ENCODE measurements around the gene PTP4A2. TPM values are rescaled to one million over a fixed set of nuclear protein-coding genes. Genes with fewer than 3 reads are reported as not detected.

The PTP4A2 gene
- total RNA-seq (2014; rRNA removed; shearing (Covaris generic)): 303 and 310 TPM in 2 replicates

DNA sequence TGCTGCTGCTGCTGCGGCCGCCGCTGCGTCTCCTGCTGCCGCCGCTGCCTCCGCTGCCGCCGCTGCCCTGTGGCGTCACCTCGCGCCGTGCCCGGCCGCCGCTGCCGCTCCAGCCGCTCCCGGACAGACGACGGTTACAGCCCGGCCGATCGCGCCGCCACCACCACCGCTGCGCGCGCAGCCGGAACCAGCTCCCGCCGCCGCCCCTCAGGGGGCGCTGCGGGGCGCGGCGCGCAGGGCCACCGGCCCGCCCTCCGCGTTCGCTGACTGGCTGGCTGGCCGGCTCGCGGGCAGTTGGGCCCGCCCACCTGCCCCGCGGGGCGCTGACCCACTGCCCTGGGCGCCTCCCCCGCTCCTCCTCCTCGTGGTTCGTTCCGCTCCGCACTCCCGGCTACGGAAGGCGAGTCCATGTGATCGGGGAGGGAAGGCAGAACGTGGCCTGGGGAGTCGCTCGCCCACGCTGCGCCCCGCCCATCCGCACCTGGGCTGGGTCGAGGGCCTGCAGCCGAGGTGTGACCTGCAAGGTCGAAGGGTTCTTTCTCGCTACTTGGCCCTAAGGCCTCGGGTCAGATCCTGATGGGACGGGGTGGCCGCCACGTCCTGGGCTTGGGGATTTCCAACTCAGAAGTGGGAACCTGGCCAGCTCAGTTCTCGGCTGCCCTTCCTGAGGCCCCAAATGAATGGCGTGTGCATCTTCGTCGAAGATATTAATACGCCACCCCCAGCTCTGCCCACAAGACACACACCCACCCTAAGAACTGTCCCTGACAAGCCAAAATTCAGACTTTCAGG is at the start of gene PTP4A2:
Gene PTP4A2, minus strand, starts transcription at position 185 of the 792 bp plus-strand sequence. CDS start 19,303 bp downstream, outside the sequence.
- peak; percentile 95 for DNase-seq (ENCODE audit: low spot score)

DNA sequence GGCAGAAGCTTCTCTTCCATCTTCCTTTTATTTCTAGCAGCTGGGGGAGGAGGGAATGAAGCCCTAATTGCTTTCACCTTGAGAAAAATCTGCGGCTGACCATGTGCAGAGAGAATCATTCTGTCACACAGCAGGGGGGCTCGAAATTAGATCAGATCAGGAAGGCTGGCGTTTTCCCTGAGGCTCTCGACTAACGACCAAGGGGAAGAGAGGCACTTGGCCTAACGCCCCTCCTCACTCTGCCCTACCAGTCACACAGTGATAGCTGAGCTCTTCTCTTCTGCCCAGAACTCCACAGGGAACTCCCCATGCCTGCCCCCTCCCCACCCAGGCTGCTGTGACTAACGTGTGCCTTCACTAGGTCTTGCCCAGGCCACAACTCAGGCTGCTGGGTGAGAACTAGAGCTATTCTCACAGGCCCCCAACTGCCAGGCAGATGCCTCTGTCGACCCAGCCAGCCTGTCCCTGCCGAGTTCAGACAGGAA is 49.0 kb upstream of the PTP4A2 start:
- DNase-seq (ENCODE audit: low spot score): no peak

DNA sequence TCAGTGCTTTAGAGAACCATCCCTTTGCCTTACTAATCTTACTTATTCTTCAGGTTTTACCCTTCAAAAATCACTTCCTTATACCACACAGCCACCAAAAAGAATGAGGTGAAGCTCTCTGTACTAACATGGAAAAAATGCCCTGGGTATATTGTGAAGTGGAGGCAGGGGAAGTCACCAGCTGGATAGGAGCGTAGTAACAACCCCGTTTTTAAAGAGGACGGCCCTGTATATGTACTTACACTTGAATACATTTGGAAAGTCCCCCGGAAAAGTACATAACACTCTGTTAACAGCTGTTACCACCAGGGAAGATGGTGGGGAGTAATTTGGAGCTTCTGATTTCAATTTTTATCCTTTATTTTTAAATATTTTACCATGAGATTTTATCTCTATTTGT is 47.3 kb upstream of the PTP4A2 start:
- DNase-seq (ENCODE audit: low spot score): no peak

DNA sequence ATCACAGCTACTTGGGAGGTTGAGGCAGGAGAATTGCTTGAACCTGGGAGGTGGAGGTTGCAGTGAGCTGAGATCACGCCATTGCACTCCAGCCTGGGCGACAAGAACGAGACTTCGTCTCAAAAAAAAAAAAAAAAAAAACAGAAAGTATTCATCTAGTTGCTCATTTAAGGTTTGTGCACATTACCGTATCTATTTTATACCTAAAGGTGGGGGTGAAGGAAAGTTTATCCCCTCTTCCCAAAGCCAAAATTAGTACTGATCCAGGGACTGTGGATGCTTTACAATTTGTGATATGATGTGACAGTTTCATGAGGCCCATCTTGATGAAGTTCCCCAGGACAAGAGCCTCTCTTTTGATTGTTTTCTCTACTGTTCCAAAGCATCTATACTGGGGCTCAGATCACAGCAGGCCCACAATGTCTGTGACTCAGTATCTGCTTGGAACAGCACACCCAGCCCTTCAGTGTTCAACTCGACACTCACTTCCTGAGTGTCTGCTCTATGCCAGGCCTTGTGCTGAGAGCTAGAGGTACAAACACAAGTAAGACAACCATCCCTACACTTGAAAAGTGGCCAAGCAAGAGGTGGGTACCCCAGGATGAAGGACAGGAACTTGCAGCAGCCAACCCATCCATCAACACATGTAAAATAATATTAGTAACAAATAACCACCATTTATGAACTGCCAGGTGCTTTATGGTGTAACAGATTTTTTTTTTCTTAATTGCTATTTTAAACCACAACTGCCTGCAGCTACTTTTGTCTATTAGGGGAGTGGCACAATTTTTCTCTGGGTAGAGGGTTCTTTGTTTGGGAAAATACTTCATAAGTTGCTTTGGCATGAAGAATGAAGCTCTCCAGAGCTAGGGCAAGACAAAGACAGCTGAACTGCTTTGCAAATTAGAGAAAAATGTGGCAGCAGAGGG is 46.5 kb upstream of the PTP4A2 start:
- DNase-seq (ENCODE audit: low spot score): no peak

DNA sequence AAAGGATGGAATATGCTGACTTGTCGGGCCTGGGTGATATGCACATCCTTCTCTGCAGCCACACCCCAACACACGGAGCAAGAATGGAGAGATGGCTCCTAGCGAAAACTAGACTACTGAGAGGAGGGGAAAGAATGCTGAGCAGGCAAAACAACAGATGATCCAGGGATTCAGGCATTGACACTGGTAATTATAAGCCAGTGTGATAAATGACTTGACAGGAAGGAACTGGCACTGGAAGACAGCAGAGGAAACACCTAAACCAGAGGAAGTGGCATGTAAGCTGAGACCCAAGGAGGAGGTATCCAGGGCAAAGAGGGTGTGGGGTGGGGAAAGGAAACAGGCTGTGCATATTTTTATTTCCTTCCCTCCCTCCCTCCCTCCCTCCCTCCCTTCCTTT is 43.8 kb upstream of the PTP4A2 start:
- DNase-seq (ENCODE audit: low spot score): no peak

DNA sequence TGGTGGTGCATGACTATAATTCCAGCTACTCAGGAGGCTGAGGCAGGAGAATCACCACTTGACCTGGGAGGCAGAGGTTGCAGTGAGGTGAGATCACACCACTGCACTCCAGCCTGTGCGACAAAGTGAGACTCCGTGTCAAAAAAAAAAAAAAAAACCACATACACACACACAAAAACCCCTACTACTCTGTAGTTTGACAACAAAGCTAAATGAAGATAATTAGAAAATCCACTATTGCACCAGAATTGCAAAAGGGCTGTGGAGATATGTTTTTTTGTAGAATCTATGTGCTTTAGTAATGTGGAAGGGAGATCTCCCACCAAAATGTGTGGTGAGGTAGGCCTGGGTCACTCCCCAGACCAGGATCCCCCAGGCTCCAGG is 43.3 kb upstream of the PTP4A2 start:
- DNase-seq (ENCODE audit: low spot score): no peak

DNA sequence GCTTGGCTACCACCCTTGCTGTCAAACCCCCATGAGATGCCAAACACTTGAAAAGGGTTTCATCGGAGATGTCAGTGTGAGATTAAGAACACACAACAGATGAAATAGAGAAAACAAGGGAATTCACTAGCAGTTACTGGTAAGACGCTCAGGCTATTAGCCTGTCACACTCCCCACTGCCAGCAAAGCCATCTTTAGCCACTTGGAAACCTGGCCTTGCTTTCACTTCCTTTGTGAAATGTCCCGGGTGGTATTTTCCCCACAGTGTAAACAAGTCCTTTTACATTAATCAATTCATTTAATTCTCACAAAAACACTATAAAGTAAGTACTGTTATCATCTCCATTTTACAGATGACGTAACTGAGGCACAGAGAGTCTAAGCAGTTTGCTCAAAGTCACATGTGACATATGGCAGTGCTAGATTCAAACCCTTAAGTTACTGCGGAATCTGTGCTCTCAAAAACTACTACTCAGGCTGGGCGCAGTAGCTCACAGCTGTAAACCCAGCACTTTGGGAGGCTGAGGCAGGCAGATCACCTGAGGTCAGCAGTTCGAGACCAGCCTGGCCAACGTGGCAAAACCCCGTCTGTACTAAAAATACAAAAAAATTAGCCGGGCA is 42.8 kb upstream of the PTP4A2 start:
- no peak for DNase-seq (ENCODE audit: low spot score)

DNA sequence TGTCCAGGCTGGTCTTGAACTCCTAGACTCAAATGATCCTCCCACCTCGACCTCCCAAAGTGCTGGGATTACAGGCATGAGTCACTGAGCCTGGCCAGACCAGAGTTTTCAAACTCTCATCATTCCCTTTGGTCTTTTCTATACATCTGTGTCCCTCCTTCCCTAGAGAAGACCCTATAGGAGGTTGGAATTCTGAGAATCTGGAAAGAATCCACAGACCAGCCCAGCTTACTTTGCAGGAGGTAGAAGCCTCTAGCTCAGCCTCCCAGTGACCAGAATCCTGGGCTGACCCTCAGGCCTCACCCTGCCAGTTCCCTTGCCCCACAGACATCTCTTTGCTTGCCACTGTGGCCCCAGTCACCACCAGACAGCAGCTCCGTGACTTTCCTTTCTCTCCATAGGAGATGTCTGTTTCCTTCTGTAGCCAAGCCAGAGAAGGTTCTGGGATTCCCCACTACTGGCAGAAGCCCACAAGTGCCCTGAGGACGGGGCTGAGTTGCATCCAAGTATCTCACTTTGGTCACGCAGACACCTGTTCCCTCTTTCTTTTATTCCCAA is 40.8 kb upstream of the PTP4A2 start:
- DNase-seq (ENCODE audit: low spot score): no peak

DNA sequence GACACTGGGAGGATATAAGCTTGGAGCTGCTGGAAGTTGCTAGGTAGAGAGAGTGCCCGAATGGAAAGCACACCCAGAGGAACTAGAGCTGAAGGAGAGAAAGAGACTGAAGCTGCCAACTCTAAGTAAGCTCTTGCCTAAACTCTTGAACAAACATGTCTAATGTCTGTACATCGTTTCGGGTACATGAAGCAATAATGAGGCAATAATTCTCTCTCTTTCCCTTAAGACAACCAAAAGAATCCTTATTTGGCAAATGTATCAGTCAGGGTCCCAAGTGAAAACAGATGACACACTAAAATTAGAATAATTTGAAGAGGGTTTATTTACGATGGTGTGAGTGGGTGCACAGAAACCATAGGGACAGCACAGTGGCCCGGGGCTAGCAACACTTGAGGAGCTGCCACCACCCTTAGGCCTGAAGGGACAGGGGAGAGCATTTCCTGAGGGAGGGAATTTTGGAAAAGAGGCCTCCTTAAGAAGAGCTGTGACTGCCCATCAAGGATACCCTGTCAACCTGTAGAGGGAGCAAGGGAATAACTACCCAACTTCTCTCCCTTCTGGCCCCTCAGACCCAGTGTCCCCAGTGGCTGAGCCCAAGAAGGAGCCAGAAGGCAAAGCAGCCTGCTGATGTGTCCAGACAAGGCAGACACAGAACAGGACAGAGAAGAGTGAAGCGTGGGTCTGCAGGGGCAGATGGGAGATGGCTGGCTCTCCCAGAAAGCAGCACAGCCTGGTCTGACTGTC is 39.4 kb upstream of the PTP4A2 start:
- peak; percentile 27 for DNase-seq (ENCODE audit: low spot score)

DNA sequence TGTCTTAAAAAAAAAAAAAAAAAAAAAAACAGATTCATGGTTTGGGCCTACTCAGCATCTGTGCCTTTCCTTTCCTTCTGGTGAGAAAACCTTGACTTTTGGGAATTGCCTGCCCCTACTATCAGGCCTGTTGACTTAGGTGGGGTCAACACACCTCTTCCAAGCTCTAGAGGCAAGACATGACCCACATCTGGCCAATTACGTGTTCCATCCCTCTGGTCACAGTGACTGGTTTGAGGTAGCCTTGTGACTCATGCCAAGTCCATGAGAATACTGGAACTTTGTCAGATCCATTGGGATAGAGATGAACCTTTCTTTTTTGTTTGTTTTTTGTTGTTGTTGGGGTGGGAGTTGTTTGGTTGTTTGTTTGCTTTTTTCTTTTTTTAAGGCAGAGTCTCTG is 38.2 kb upstream of the PTP4A2 start:
- no peak for DNase-seq (ENCODE audit: low spot score)

DNA sequence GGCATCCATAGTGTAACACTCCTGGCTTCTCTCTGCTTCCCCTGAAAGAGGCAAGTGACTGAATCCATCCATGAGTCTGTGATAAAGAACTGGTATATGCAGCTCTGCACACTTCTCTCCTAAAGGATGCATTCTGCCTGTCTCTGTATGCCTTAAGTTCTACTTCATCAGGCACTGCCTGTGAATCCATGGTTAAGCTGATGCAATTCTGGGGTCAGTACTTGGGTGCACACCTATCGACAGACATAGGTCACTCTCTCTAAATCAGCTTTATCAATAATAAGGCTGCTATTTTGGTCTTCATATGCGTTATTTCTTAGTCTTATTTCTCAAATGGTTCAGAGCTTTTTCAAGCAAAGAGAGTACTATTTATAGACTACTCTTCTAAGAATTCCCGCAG is 32.7 kb upstream of the PTP4A2 start:
- no peak for DNase-seq (ENCODE audit: low spot score)

DNA sequence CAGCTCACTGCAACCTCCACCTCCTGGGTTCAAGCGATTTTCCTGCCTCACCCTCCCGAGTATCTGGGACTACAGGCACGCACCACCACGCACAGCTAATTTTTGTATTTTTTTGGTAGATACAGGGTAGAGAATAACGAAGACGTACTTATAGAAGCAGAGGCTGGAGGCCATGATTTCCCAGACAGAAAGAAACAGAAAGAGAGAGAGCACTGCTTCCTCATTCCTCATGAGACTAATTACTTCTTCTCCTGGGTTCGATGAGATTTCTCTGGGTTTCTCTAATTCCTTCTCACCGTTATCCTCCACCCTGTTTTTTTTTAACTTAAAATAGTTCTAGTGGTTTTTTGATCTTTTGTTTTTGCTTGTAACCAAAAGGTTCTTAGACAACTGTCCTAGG is 23.4 kb upstream of the PTP4A2 start:
- no peak for DNase-seq (ENCODE audit: low spot score)

DNA sequence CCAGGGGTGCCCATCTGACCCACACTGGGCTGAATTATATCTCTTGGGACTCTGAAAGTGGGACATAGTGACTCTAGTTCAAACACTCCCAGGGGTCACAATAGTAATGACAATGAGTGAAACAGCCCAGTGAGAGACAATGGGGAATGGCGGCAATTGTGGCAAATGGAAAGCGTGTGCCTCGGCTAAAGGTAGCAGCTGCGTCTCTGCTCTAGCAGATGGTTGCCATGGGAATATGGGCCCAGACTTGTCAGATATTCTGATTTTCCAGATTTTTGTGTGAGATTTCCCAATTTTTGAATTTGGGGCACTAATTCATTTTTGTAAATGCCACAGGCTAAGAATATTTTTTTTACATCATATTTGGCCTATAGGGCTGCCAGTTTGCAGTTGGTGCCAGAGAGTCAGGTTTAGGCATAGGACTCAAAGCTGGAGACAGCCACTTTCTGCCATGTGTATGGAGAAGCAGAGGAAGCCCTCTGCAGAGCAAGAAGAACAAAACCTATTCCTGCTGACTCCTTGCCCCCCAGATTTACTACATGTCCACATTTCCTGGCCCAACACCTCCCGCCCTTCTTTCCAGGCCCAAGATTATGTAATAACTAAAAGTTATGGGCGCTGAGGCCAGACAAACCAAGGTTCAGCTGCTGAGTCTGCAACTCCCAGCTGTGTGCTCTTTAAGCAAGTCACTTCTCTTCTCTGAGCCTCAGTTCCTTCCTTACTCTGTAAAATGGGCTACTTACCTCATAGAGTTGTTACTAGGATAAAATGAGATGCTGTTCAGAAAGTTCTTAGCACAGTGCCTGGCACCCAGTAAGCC is 21.6 kb upstream of the PTP4A2 start:
- DNase-seq (ENCODE audit: low spot score): no peak

DNA sequence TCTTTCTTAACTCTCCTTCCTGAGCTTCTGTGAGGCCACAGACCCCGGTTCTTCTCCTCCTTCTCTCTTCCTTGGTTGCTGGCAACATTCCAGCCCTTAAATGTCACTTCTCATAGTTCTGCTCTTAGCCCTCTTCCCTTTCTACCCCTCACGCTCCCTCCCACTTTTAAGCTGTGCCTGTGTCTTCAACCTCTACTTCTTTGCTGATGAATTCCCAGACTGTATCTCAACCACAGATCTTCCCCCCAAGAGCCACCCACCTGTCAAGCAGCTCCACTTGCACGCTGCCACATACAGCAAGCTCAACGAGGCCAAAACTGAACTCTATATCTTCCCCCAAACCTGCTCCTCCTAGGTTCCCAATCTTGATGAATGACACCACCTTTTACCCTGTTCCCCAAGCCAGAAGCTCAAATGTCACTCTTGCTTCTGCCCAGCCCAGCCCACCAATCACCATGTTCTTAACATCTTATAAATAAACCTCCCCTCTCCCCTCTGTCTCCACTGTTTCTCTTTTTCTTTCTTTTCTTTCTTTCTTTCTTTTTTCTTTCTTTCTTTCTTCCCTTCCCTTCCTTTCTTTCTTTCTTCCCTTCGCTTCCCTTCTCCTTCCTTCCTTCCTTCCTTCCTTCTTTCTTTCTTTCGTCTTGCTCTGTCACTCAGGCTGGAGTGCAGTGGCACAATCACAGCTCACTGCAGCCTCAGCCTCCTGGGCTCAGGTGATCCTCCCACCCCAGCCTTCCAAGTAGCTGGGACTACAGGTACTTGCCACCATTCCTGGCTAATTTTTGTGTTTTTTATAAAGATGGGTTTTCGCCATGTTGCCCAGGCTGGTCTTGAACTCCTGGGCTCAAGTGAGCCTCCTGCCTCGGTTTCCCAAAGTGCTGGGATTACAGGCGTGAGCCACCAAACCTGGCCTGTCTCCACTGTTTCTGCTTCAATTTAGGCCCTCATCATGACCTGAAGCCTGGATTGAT is 19.8 kb upstream of the PTP4A2 start:
- no peak for DNase-seq (ENCODE audit: low spot score)

DNA sequence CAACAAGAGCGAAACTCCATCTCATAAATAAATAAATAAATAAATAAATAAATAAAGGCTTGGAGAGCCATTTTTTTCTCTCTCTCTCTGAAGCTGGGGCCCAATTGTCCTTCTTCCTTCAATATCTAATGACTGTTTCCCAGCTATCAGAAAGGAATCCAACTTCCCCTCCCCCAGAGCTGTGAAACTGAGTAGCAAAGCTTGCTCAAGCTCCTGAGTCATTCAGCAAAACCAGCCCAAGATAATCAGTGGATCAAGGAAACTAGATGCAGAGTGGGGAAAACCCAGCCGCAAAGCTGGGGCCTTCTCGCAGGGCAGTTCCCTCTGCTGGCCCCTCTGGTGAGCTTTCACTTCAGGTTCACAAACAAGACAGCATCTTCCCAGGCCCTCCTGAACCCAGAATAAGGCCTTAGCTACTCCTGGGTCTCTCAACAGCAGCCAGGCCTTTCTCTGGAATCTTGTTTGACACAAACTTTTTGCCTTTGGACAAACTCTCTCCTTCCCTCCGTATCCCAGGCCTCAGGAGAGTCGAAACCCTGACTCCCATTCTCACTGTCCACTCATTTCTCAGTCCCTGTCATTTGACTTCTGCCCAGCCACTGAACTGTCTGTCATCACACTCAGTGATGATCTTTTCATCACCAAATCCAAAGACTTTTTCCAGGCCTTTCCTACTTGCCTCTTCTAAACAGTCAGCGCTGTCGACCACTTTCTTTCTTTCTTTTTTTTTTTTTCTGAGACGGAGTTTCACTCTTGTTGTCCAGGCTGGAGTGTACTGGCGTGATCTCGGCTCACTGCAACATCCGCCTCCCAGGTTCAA is 18.0 kb upstream of the PTP4A2 start:
- peak; percentile 95 for DNase-seq (ENCODE audit: low spot score)

DNA sequence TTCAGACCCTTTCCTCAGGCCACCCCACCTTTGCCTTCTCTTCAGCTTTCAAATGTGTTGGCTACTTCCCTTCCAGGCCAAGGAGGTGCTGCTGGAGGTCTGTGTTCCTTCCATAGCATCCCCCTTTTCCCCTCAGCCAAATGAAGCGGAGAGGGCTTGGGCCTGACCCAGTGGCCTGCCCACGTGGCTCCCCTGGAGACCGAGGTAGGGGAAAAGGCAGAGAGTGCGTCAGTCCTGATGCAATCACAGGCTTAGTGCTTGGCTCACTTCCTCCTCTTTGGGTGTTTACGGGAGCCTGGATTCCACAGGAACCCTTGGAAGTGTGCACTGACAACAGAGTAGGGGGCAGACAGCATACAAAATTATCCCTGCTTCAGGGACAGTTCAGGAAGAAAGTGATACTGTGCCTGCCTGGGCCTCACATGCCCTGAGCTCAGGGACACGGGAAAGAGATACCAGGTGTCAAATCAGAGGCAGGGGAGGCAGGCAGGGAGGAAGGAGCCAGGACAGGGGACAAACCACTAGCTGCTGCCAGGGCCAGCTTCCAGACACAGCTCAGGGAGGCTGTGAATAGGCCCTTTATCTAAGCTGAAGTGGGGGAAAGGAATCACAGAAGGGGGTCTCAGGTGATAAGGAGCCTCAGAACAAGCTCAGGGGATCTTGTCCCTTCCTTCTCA is 16.6 kb upstream of the PTP4A2 start:
- peak; percentile 94 for DNase-seq (ENCODE audit: low spot score)

DNA sequence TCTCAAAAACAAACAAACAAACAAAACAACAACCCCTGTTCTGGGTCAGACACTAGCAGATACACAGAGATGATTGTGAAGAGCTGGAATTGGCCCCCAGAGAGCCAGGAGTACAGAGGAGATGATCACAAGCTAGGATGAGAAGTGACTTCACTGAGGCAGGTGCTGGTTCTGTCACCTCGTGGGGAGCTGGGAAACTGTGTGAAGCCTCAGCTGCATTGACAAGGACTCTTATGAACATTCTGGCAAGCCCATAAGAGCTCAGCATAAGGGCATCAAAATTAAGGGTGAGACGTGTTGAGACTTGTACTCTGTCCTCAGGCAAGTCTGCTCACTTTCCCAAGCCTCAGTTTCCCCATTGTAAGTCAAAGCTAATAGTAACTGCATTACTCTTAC is 14.7 kb upstream of the PTP4A2 start:
- no peak for DNase-seq (ENCODE audit: low spot score)

DNA sequence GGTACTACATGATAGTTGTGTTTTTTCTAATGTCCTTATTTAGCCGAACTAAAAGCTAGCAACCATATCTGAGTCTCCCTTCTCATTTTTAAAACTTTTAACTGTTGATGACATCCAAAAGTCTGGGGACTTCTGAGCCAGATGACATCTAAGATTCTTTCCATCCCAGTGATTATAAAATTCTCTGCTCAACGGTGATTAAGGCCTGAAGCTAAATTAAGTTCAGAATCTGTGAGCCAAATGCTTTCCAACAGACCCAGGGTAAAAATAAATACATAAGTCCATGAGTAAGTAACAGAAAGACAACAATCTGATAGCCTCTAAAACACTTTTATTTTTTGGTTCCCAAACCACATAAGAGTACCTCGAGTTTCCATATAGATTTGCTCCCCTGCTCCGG is 13.1 kb upstream of the PTP4A2 start:
- DNase-seq (ENCODE audit: low spot score): no peak

Measured in H4 (cell line).